ENCODE results near the gene DNM1L.

DNA sequence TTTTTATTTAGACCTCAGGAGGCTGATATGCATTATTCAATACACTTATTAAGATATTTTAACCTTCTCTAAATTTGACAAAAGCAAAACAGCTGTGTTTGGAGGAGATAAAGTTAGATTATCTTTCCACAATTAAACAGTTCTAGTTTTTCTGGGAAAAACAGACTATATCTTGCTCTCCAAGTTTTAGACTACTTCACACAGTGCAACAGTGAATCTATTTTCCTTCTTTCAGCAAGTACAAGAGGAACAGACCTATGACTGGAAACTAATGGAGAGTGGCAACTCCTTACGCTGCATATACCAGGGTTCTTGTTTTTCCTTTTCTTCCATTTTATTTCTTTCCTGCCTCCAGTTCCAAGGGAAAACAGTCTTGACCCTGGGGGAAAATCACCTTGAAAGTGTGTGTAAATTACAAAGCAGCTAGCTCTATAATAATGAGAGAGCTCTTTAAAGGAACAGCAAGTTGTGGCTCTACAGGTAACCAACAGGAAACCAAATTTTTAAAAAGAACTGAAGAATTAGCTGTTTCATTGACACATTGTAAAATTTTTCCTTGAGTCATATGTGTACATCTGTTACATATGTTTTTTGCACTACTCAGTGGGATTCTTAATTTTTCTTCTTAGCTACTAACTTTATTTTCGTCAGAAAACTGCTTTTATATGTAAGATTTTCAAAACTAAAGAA is 27.4 kb downstream of the DNM1L start:
- TF ChIP-seq CTCF (IDR thresholded peaks at IDR 0.05; ENCODE audit: borderline replicate concordance, extremely low read depth, low read length, poor library complexity, severe bottlenecking) (no peak), EZH2 (IDR thresholded peaks at IDR 0.05; ENCODE audit: borderline replicate concordance, low read depth, low read length, severe bottlenecking) (no peak)

Data from DND-41 (cell line).